Liver (tissue), 9 donors: ENCODE data around the gene SLC34A3. TPM values are rescaled to one million over a fixed set of nuclear protein-coding genes. Genes with fewer than 3 reads are reported as not detected.

Experiments used
- DNase-seq: peaks from one replicate; pipeline ENCODE4 v3.0.0-alpha.2; 2017; ENCODE audit warnings: low spot score
- H3K27ac ChIP-seq, 2 donors: one replicate each; pipeline ENCODE4 v1.7.0; 2013; ENCODE audit warnings: inconsistent platforms in 2 of 2, low read length in 2 of 2, control low read depth in 1 of 2, low read depth in 1 of 2, mild to moderate bottlenecking in 1 of 2
- H3K27me3 ChIP-seq, 4 donors: one replicate each; pipeline versions ENCODE4 v1.6.1 to v1.7.0; 2013; ENCODE audit warnings: low read length in 3 of 4, inconsistent platforms in 1 of 4, mild to moderate bottlenecking in 1 of 4, moderate library complexity in 1 of 4; ENCODE audit not compliant: control insufficient read depth in 4 of 4, insufficient read depth in 4 of 4
- H3K36me3 ChIP-seq, 4 donors: one replicate each; pipeline versions ENCODE4 v1.6.1 to v1.7.0; 2013; ENCODE audit warnings: low read length in 3 of 4, mild to moderate bottlenecking in 3 of 4, low read depth in 1 of 4, moderate library complexity in 1 of 4; ENCODE audit not compliant: control insufficient read depth in 4 of 4, insufficient read depth in 3 of 4
- H3K4me1 ChIP-seq, 4 donors: one replicate each; pipeline versions ENCODE4 v1.6.1 to v1.7.0; 2013; ENCODE audit warnings: low read length in 3 of 4, mild to moderate bottlenecking in 3 of 4, moderate library complexity in 1 of 4; ENCODE audit not compliant: control insufficient read depth in 4 of 4, insufficient read depth in 4 of 4
- H3K4me3 ChIP-seq, 3 donors: one replicate each; pipeline versions ENCODE4 v1.6.1 to v1.7.0; 2013; ENCODE audit warnings: low read length in 3 of 3, control low read depth in 1 of 3, low read depth in 1 of 3, mild to moderate bottlenecking in 1 of 3
- H3K9ac ChIP-seq, 2 donors: one replicate each; pipeline ENCODE4 v1.7.0; 2013; ENCODE audit warnings: low read length in 2 of 2, mild to moderate bottlenecking in 2 of 2, moderate library complexity in 2 of 2, control low read depth in 1 of 2, low read depth in 1 of 2
- H3K9me3 ChIP-seq, 4 donors: one replicate each; pipeline versions ENCODE4 v1.6.1 to v1.7.0; 2013; ENCODE audit warnings: low read length in 3 of 4; ENCODE audit not compliant: control insufficient read depth in 4 of 4
- ATF3 ChIP-seq: IDR thresholded peaks from 2 replicates; pipeline ENCODE4 v1.6.1; 2016; ENCODE audit warnings: antibody characterized with exemption
- CTCF ChIP-seq: fragments of 150-350 bp; IDR thresholded peaks from 2 replicates; pipeline ENCODE4 v1.5.1; 2017; ENCODE audit warnings: improper control_type of control experiment, low read depth, low read length; ENCODE audit not compliant: missing input control
- EGR1 ChIP-seq, 2 donors: IDR thresholded peaks; 2 replicates each; pipeline ENCODE4 v1.6.1; 2016 to 2018; ENCODE audit warnings: antibody characterized with exemption in 2 of 2, low read depth in 2 of 2
- FOXA2 ChIP-seq: IDR thresholded peaks from 2 replicates; pipeline ENCODE4 v1.6.1; 2016; ENCODE audit warnings: antibody characterized with exemption
- GABPA ChIP-seq, 2 donors: IDR thresholded peaks in 1 of 2; conservative IDR thresholded peaks in 1 of 2; 2 replicates each; pipeline ENCODE4 v1.6.1; 2016; ENCODE audit warnings: antibody characterized with exemption in 2 of 2, mild to moderate bottlenecking in 1 of 2, moderate library complexity in 1 of 2
- HNF4A ChIP-seq, 2 donors: conservative IDR thresholded peaks; 2 replicates each; pipeline ENCODE4 v1.6.1; 2016; ENCODE audit warnings: antibody characterized with exemption in 2 of 2, mild to moderate bottlenecking in 2 of 2
- HNF4G ChIP-seq: IDR thresholded peaks from 2 replicates; pipeline ENCODE4 v1.6.1; 2016; ENCODE audit warnings: antibody characterized with exemption
- JUND ChIP-seq, 2 donors: IDR thresholded peaks; 2 replicates each; pipeline ENCODE4 v1.6.1; 2016; ENCODE audit warnings: antibody characterized with exemption in 2 of 2
- RAD21 ChIP-seq, 2 donors: IDR thresholded peaks; 2 replicates each; pipeline ENCODE4 v1.6.1; 2016; ENCODE audit warnings: antibody characterized with exemption in 2 of 2, mild to moderate bottlenecking in 2 of 2
- REST ChIP-seq: IDR thresholded peaks from 2 replicates; pipeline ENCODE4 v1.6.1; 2016; ENCODE audit warnings: antibody characterized with exemption, mild to moderate bottlenecking
- RXRA ChIP-seq, 2 donors: IDR thresholded peaks; 2 replicates each; pipeline ENCODE4 v1.6.1; 2017 to 2018; ENCODE audit warnings: antibody characterized with exemption in 2 of 2, mild to moderate bottlenecking in 1 of 2
- YY1 ChIP-seq: IDR thresholded peaks from 2 replicates; pipeline ENCODE4 v1.6.1; 2016; ENCODE audit warnings: antibody characterized with exemption, mild to moderate bottlenecking
- ZBTB33 ChIP-seq: IDR thresholded peaks from 2 replicates; pipeline ENCODE4 v1.6.1; 2016; ENCODE audit warnings: antibody characterized with exemption
- WGBS: extraction: QIAGEN DNeasy Blood & Tissue Kit; methylation state at CpG from one replicate; pipeline ENCODE4 v1.1.7; 2013; 5-methylcytosine and 5-hydroxymethylcytosine counted together
- polyA plus RNA-seq, 2 donors: library from polyadenylated mRNA; stranded (reverse) in 1 of 2; unstranded in 1 of 2; fragments of 200-250 nt in 1 of 2; fragments of >200 nt in 1 of 2; fragmentation: Nextera tagmentation in 1 of 2; extraction: Ambion mirVana in 1 of 2; gene quantifications; one replicate each; pipeline versions ENCODE4 v1.2.1 to v1.2.3, GENCODE V29; 2013 to 2015
- total RNA-seq, 2 donors: library from RNA; depleted of rRNA; stranded (reverse); fragments of >200 nt; gene quantifications; one replicate each; pipeline ENCODE4 v1.2.3, GENCODE V29; 2014
- donor health status: healthy.
- donor health status: healthy.
- donor health status: healthy.
- donor health status: healthy.
- donor health status: healthy.

Gene SLC34A3
- total and polyA plus RNA-seq, 4 donors = not detected

- no peaks in the 10 kb centered on the region for H3K27me3 ChIP-seq
Observed at GRCh38 chr9:137275203-137275587, 44.5 kb downstream of the SLC34A3 start.

More at GRCh38 chr9:137275203-137275587, 44.5 kb downstream of the SLC34A3 start:
- peaks cover 0 to 11% (median 3%) of the 10 kb centered on the region in 4 donors for H3K36me3 ChIP-seq
- no peak overlapping the region for H3K27ac ChIP-seq
- TF ChIP-seq YY1 = no peak
- TF ChIP-seq ATF3 = no peak
- TF ChIP-seq FOXA2 = no peak
- TF ChIP-seq REST = no peak
- no peak for TF ChIP-seq EGR1 (IDR thresholded peaks at IDR 0.05; ENCODE audit: low read depth in 2 of 2)
- TF ChIP-seq GABPA (IDR thresholded peaks at IDR 0.05 in 1 of 2, conservative IDR thresholded peaks at IDR 0.05 in 1 of 2) = no peak
- TF ChIP-seq CTCF = no peak
- TF ChIP-seq RAD21 (IDR thresholded peaks at IDR 0.05) = no peak
- no peak for TF ChIP-seq ZBTB33
- no peak for TF ChIP-seq RXRA (IDR thresholded peaks at IDR 0.05)
- TF ChIP-seq JUND (IDR thresholded peaks at IDR 0.05) = no peak
- no peak for TF ChIP-seq HNF4A (conservative IDR thresholded peaks at IDR 0.05)
- no peak for TF ChIP-seq HNF4G
- no peak for DNase-seq
- no peaks in the 10 kb centered on the region for H3K9me3 ChIP-seq
- H3K4me1 ChIP-seq = peaks cover 3 to 40% (median 13%) of the 10 kb centered on the region in 4 donors
- no peak overlapping the region for H3K4me3 ChIP-seq
- WGBS = 92% methylated on average over 10 of the region's 10 CpGs
- no peak overlapping the region for H3K9ac ChIP-seq
